GM12872 (cell line): Measurements from ENCODE around the gene ORC1.

Experiments used
- CTCF ChIP-seq: IDR thresholded peaks from 3 replicates; pipeline ENCODE4 v1.5.1; 2011; ENCODE audit warnings: low read depth, mild to moderate bottlenecking, low read length, moderate library complexity; ENCODE audit not compliant: insufficient read depth

ORC1 gene

GRCh38 chr1:52427152-52427551 lies 22.9 kb upstream of the ORC1 start:
- TF ChIP-seq CTCF = no peak

GRCh38 chr1:52426371-52426770 lies 22.1 kb upstream of the ORC1 start:
- TF ChIP-seq CTCF = no peak

GRCh38 chr1:52424813-52425212 lies 20.6 kb upstream of the ORC1 start:
- no peak for TF ChIP-seq CTCF

GRCh38 chr1:52424231-52424636 lies 20.0 kb upstream of the ORC1 start:
- TF ChIP-seq CTCF = no peak

GRCh38 chr1:52423771-52424170 lies 19.5 kb upstream of the ORC1 start:
- TF ChIP-seq CTCF = no peak

- no peak for TF ChIP-seq CTCF
Measured at GRCh38 chr1:52423055-52423454, 18.8 kb upstream of the ORC1 start.

- TF ChIP-seq CTCF = no peak
Measured at GRCh38 chr1:52420713-52421112, 16.5 kb upstream of the ORC1 start.

- TF ChIP-seq CTCF = no peak
Measured at GRCh38 chr1:52416811-52417210, 12.6 kb upstream of the ORC1 start.
